Thoracic aorta (tissue), 2 donors: ENCODE measurements around the gene HEPACAM. TPM values are rescaled to one million over a fixed set of nuclear protein-coding genes. Genes with fewer than 3 reads are reported as not detected.

Experiments used
- ATAC-seq: fragments of 150-250 bp; one replicate; pipeline ENCODE4 v1.8.0; 2017; ENCODE audit warnings: low read depth; ENCODE audit not compliant: insufficient number of reproducible peaks, low FRiP score
- DNase-seq: peaks from one replicate; pipeline ENCODE4 v3.0.0-alpha.2; 2020; ENCODE audit warnings: low spot score
- H3K27ac ChIP-seq, 2 donors: fragments of 200-600 bp; sonication (generic); 1 replicate in 1 of 2; 2 replicates in 1 of 2; pipeline ENCODE4 v1.5.1; 2016; ENCODE audit warnings: mild to moderate bottlenecking in 2 of 2, moderate library complexity in 2 of 2
- H3K27me3 ChIP-seq: fragments of 200-600 bp; sonication (generic); replicated peaks from 2 replicates; pipeline ENCODE4 v1.6.0; 2016; ENCODE audit warnings: mild to moderate bottlenecking; ENCODE audit not compliant: insufficient read depth
- H3K36me3 ChIP-seq: fragments of 200-600 bp; sonication (generic); one replicate; pipeline ENCODE4 v1.5.1; 2016
- H3K4me1 ChIP-seq, 2 donors: fragments of 200-600 bp; sonication (generic); 1 replicate in 1 of 2; 2 replicates in 1 of 2; pipeline versions ENCODE4 v1.5.1 to v1.6.0; 2016; ENCODE audit warnings: low read depth in 2 of 2, mild to moderate bottlenecking in 1 of 2; ENCODE audit not compliant: control insufficient read depth in 1 of 2
- H3K4me3 ChIP-seq: fragments of 200-600 bp; sonication (generic); 2 replicates; pipeline ENCODE4 v1.5.1; 2016; ENCODE audit warnings: mild to moderate bottlenecking
- H3K9me3 ChIP-seq: fragments of 200-600 bp; sonication (generic); 2 replicates; pipeline ENCODE4 v1.5.1; 2016
- CTCF ChIP-seq: fragments of 200-600 bp; sonication (generic); IDR thresholded peaks from one replicate; pipeline ENCODE4 v1.5.1; 2019; ENCODE audit warnings: antibody characterized with exemption
- total RNA-seq, 2 donors: library from RNA; depleted of rRNA; stranded (reverse); fragments of >200 nt; gene quantifications; one replicate each; pipeline versions ENCODE4 v1.1.0 to v1.2.3, GENCODE V29; 2016

The HEPACAM gene
- total RNA-seq, 2 donors from 2014 or later: 0.49 to 1.2 TPM

GRCh38 chr11:124920870-124921609, 14.8 kb downstream of the HEPACAM start:
- Histone ChIP-seq H3K4me3 (peak overlapping the region; percentile 75), H3K9me3 (no peaks in the 10 kb centered on the region), H3K4me1 (no peaks in the 10 kb centered on the region), H3K36me3 (no peaks in the 10 kb centered on the region), H3K27ac (no peak overlapping the region), H3K27me3 (no peaks in the 10 kb centered on the region)
- DNase-seq: no peak
- ATAC-seq: peak; percentile 32
- TF ChIP-seq CTCF: no peak

- H3K27me3 ChIP-seq: no peaks in the 10 kb centered on the region
- H3K27ac ChIP-seq: no peak overlapping the region
- no peaks in the 10 kb centered on the region for H3K36me3 ChIP-seq
- TF ChIP-seq CTCF: no peak
- DNase-seq (no peak), ATAC-seq (peak; percentile 24)
- H3K4me1 ChIP-seq: no peaks in the 10 kb centered on the region
- no peaks in the 10 kb centered on the region for H3K9me3 ChIP-seq
- peak overlapping the region; percentile 75 for H3K4me3 ChIP-seq
Observed at GRCh38 chr11:124920356-124920755, 15.5 kb downstream of the HEPACAM start.

- Histone ChIP-seq H3K27me3 (no peaks in the 10 kb centered on the region), H3K27ac (no peak overlapping the region), H3K36me3 (no peaks in the 10 kb centered on the region), H3K4me3 (no peak overlapping the region), H3K9me3 (no peaks in the 10 kb centered on the region), H3K4me1 (no peaks in the 10 kb centered on the region)
- TF ChIP-seq CTCF: no peak
- DNase-seq: no peak
- ATAC-seq: no peak
Observed at GRCh38 chr11:124919898-124920297, 15.9 kb downstream of the HEPACAM start.

GRCh38 chr11:124918950-124919349, 16.9 kb downstream of the HEPACAM start, which contains the start of gene HEPN1:
Gene HEPN1, plus strand, starts transcription at chr11:124919250.
- Histone ChIP-seq H3K36me3 (no peaks in the 10 kb centered on the region), H3K4me3 (no peak within 1 kb of the TSS), H3K9me3 (no peaks in the 10 kb centered on the region), H3K27me3 (no peaks in the 10 kb centered on the region), H3K27ac (no peak within 1 kb of the TSS), H3K4me1 (no peaks in the 10 kb centered on the region)
- DNase-seq: no peak
- TF ChIP-seq CTCF: no peak
- no peak for ATAC-seq

GRCh38 chr11:124917115-124917637, 18.7 kb downstream of the HEPACAM start:
- Histone ChIP-seq H3K9me3 (no peaks in the 10 kb centered on the region), H3K4me1 (no peaks in the 10 kb centered on the region), H3K27me3 (no peaks in the 10 kb centered on the region), H3K36me3 (no peaks in the 10 kb centered on the region), H3K4me3 (no peak overlapping the region), H3K27ac (no peak overlapping the region)
- TF ChIP-seq CTCF: no peak
- DNase-seq (no peak), ATAC-seq (no peak)
